H1 (cell line): ENCODE data around the gene S1PR3. TPM values are rescaled to one million over a fixed set of nuclear protein-coding genes. Genes with fewer than 3 reads are reported as not detected.

ENCODE experiments used
- TBP ChIP-seq: IDR thresholded peaks from 2 replicates; pipeline ENCODE4 v1.6.1; 2011; ENCODE audit warnings: low read depth, low read length, improper control_type of control experiment
- polyA plus RNA-seq, 7 experiments: library from polyadenylated mRNA; depleted of rRNA in 3 of 7; stranded (reverse) in 5 of 7; unstranded in 2 of 7; fragments of >200 nt in 5 of 7; fragments of 200-250 nt in 2 of 7; gene quantifications; 1 replicate in 5 of 7; 2 replicates in 1 of 7; 4 replicates in 1 of 7; pipeline versions ENCODE4 v1.2.1 to v1.2.3, GENCODE V29; 2011 to 2013; ENCODE audit warnings: missing spikeins in 2 of 7, mixed read lengths in 2 of 7
- total RNA-seq: library from RNA; stranded (reverse); fragmentation: NEBNext Ultra II Directional; extraction: Animal tissue kit (Norgen Biotek cat#: 25700); gene quantifications from 2 replicates; pipeline ENCODE4 v1.2.1, GENCODE V29; 2021

The S1PR3 gene
- total and polyA plus RNA-seq, 2 of the 8 experiments (the other 6 are each of a cell fraction or from before 2014, with no cell fraction given), result 3.7 to 6.4 TPM

GRCh38 chr9:89022902-89023301 lies 31.6 kb downstream of the S1PR3 start (continued):
- TF ChIP-seq TBP, result no peak
